DOHH2 (cell line): ENCODE results near the gene SMAP2.

ENCODE experiments used
- CTCF ChIP-seq: fragments of 200-600 bp; sonication (generic); IDR thresholded peaks from one replicate; pipeline ENCODE4 v1.5.1; 2014; ENCODE audit warnings: antibody characterized with exemption, mild to moderate bottlenecking, low read depth, low read length; ENCODE audit not compliant: poor library complexity, severe bottlenecking
- EZH2phosphoT487 ChIP-seq: fragments of 200-600 bp; sonication (generic); IDR thresholded peaks from 2 replicates; pipeline ENCODE4 v1.6.1; 2017; ENCODE audit warnings: borderline replicate concordance, mild to moderate bottlenecking, antibody characterized with exemption, low read length, moderate library complexity, mixed read lengths

GRCh38 chr1:40380817-40381216, 7.3 kb downstream of the SMAP2 start:
- no peak for TF ChIP-seq CTCF
- no peak for TF ChIP-seq EZH2phosphoT487
